Femur (tissue), 1 donor: ENCODE measurements around the gene OR2T35.
"Not testable (repeated sequence)": the region's sequence is repeated elsewhere in the genome, so short reads cannot be mapped to it uniquely, and the experiment has no call there.

ENCODE experiments used
- DNase-seq: peaks from one replicate; pipeline ENCODE4 v3.0.0-alpha.2; 2017

The OR2T35 gene, protein sequence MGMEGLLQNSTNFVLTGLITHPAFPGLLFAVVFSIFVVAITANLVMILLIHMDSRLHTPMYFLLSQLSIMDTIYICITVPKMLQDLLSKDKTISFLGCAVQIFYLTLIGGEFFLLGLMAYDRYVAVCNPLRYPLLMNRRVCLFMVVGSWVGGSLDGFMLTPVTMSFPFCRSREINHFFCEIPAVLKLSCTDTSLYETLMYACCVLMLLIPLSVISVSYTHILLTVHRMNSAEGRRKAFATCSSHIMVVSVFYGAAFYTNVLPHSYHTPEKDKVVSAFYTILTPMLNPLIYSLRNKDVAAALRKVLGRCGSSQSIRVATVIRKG

DNA sequence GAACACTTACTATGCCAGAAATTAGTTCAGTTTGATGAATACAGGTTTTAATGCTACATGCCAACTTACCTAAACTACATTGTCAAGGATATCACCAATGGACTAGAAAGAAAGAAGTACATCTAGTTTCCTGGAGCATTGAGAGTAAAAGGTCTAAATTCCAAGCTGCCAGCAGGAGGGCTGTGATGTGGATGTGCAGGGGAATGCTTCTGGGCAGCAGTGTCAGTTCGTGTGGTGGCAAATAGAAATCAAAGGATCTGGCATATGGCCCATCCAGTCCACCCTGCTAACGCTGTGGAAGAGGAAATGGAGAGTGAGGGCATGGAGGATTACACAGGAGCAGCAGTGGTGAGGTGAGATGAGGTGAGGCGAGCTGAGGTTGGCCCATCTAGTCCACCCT lies at the start of gene OR2T35:
Gene OR2T35, minus strand, starts transcription at position 101 of the 400 bp plus-strand sequence. CDS start 6,020 bp downstream, outside the sequence.
- DNase-seq: not testable (repeated sequence)

DNA sequence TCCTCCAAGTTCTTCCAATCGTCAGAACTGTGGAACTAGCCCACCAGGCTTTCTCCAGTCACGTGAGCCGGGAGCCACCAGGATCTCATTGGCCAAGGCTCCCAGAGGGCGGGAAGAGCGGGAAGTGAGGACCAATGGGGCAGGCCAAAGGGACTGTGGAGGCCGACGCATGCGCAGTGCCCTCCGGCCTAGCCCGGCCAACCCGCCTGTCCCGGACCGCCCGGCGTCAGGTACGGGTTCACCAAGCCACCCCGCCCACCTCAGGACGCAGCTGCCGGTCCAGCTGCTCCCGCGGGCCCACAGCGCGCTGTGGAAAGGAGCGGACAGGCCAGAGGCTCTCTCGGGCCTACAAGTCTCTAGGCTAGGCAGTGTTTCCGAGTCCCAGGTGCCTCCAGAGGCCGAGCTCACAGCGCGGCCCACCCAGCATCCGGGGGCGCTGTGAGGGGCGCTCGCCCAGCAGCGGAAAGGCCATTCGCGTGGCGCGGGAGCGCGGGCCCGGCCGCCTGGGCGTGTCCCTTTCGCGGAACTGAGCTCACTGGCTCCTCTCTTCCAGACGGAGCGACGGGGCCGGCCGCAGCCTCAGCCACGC lies 46.6 kb upstream of the OR2T35 start:
- DNase-seq: no peak

DNA sequence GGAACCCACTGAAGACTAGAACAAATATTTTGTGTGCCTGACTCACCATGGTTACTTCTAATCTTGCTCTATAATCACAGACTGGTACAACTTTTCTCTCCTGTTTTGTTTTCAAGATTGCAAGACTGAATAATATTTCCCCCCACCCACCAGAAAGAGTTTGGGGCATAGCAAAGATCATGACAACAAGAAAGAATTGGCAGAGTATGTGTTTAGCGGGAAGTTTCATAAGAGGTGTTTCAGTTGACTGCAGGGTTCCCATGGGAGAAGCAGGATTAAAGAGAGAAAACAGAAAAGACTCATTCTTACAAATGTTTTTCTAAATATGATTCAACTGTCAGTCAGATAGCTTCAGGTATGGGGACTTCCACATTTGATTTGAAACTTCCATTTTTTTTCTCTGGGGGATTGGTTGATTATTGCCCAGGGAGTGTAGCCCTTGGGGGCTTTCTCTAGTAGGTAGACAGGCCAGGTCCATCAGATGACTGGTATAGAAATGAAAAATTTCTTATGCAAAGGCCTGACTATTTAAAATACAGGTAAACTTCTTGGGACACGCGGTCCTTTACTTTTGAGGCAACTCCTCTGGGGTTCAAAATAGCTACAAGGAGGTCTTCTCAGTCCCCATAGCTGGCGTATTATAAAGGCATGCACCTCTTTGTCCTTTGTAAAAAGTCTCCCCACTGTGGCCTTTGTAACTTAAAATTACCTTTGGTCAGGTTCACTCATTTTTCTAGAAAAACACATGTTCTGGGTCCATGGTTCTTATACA lies 43.6 kb upstream of the OR2T35 start:
- no peak for DNase-seq

DNA sequence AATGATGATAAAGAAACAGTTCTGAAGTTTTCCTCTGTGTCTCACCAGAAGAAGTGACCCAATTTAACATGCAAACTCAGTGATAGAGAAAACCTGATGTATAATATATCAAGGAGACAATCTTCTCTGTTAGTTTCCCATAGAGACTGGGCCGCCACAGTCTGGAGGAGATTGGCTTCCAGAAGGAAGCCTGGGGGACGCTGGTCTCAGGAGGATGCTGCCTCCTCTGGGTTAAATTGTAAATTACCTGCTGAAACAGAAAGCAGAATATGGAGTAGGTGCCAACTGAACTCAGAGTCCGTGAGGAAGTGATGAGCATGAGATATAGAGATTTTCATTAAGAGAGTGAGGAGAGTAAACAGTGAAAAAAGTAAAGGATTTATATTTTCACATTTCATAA lies 41.7 kb upstream of the OR2T35 start:
- DNase-seq: no peak

DNA sequence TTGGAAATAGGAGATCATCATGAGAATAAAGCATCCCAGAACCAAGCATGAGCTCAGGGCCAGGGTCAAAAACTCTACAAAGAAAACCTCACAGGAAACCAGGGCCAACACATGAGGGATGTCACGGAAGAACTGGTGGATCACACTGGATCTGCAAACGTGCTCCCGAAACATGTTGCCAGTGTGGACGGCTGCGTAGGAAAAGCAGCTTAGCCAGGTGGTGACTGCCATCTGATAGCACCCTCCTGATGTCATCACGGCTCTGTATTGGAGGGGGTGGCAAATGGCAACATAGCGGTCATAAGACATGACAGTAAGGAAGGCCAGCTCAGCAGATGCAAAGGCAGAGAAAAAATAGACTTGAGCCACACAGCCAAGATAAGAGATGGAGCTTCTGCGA lies 36.6 kb upstream of the OR2T35 start:
- no peak for DNase-seq

DNA sequence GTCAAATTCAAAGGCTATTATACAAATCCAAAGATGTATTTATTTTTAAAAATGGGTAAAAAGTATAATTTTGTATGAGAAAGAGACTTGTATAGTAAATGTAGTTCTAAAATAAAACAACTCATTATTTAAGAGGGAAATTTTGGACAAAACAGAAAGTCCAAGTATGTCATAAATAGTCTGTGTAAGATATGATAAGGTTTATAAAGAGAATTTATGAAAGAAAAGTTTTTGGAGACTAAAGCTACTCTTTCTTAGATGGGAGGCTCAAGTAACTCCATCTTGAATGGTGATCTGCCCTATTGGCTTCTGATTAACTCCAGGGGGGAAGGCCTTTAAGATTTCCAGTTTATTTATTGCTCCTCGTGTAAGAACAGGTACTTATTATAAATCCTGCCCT lies 24.9 kb upstream of the OR2T35 start:
- no peak for DNase-seq

DNA sequence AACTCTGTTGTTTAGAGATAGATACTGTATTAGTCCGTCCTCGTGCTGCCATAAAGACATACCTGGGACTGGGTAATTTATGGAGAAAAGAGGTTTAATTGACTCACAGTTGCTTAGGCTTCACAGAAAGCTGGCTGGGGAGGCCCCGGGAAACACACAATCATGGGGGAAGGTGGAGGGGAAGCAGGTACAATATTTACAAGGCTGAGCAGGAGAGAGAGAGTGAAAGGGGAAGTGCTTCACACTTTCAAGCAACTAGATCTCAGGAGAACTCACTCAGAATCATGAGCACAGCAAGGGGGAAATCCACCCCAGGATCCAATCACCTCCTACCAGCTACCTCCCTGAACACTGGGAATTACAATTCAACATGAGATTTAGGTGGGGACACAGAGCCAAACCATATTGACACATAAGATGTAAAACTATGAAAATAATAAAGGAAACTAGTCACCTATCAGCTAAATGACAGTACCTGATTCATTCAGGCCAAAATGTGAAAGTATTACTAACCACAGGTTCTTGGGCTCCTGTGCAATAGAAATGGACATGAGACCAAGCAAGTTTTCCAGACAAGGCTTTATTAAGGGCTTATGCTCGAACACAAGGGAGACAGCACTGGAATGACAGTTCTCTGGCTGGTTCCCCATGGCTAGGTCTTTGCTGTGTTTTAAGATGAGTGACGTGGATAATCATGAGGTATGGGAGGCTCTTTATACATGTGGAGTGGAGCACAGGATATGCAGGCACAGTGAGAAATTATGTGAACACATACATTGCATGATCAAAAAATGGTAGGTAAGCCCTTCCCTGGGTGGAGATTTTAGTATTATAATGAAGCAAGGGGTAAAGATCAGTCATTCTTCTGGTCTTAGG lies 18.6 kb upstream of the OR2T35 start:
- not testable (repeated sequence) for DNase-seq

DNA sequence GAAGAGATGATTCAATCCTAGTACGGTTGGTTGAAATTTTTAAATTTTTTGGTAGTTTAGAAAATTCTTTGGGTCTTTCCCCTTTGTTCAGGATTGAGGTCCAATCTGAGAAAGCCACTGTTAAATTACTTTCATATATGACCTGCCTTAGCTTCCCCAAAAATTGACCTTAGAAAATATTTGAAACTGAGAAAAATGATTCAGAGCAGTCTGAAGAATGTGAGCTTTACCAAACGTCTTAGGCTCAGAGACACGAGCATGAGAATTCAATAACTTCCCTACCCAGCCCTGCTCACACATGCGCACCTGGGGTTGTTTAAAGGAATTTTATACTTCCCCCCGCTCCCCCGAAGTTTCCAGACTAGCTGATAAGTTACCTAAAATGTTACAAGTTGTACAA lies 11.7 kb upstream of the OR2T35 start:
- not testable (repeated sequence) for DNase-seq

DNA sequence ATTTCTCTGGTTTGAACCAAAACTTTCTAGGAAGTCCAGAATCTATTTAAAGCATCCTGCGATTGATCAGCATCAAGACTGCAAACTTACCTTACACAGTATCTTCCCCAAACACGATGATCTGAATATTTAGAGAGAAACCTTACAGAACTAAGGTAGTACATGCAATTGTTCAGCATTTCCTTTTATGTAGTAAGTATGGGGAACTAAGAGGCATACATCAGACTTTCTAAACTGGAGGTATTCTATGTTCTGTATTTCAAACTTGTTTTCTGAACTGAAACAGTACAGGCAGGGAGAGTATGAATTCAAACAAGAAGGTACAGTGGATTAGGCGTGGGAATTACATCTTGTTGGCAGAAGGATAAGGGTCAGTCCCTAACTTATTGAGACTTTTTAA lies 10.3 kb upstream of the OR2T35 start, which contains the start of gene OR2T27:
Gene OR2T27, minus strand, starts transcription at position 175 of the 400 bp plus-strand sequence. CDS start 4,644 bp downstream, outside the sequence.
- not testable (repeated sequence) for DNase-seq

DNA sequence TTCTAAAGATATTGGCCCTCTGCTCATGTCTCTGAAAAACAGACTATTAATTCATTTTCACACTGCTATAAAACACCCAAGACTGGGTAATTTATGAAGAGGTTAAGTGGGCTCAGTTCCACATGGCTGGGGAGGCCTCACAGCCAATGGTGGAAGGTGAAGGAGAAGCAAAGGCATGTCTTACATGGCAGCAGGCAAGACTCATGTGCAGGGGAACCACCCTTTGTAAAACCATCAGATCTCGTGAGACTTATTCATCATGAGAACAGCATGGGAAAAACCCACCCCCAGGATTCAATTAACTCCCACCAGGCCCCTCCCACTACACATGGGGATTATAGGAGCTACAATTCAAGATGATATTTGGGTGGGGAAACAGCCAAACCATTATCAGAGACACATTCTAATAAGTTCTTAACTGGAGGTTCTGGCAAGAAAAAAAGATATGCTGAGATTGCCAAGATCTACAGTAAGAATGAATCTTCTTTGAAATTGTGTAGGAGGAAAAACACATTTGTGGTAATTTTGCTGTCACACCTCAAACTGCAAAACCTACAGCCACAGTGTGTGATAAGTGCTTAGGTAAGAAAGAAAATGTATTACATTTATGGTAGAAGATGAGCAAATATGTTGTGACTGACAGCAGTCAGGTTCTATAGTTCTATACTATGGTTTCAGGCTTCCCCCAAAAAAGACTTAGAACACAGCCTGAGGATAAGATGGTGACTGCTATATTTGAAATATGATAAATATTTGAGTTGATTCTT lies 3.9 kb upstream of the OR2T35 start:
- DNase-seq: not testable (repeated sequence)

DNA sequence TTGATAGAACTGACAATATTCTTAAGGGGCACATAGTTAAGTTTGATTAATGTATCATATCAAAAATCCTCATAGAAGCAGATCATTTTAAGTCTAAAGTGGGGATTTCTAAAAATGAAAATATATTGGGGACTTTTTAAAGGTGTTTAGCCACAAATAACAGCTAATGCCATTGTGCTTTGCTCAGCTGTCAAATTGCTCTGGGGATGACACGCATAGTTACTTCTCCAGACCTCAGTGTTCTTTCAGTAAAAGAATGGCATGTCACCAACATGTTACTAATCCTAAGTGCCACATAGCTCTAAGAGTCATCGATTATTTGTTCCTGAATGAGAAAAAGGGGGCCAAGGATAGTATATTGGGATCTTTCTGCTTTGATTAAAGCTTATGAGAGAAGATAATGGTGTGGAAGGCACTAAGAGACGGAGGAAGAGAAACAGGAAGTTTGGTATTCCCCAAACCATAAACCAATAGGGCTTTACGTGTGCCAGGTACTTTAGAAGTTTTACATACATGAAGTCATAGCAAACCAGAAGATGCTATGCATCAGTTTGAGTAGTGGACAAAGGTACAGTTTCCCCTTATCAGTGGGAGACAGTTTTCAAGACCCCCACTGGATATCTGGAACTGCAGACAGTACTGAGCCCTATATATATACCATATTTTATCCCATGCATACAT lies 2.0 kb downstream of the OR2T35 start:
- DNase-seq: not testable (repeated sequence)

DNA sequence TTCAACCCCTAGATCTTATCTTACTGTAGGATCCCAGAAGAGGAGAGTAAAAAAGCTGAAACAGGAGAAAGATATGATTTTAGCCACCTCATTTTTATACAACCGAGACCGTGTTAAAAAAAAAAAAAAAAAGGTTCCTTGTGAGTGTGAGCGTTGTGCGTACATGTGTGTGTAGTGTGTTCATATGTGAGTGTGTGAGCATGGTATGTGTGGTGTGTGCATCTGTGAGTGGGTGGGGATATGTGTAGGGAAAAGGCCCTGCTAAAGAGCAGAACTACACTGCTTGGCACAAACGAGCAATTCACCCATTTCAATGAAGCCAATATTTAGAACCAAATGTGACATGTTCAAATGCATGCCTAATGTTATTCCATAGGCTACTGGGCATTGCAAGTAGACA lies 3.5 kb downstream of the OR2T35 start:
- not testable (repeated sequence) for DNase-seq

DNA sequence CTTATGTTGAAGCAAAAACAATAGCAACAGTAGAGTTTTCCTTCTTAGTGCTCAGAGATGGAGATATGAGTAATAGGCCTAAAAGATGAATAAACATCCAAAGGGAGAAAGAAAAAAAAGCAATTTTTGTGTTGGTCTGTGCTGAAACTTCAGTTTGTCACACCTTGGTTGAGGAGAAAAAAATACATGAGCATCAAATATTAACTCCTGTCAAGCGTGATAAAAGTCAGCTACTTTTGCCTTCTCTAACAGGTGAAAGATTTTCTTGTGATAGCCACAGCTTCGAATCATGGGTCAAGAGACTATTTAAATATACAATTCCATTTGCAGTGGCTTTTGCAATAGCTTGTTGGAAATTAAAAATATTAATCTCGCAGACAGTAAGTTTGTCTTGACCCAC lies 4.2 kb downstream of the OR2T35 start:
- DNase-seq: not testable (repeated sequence)

DNA sequence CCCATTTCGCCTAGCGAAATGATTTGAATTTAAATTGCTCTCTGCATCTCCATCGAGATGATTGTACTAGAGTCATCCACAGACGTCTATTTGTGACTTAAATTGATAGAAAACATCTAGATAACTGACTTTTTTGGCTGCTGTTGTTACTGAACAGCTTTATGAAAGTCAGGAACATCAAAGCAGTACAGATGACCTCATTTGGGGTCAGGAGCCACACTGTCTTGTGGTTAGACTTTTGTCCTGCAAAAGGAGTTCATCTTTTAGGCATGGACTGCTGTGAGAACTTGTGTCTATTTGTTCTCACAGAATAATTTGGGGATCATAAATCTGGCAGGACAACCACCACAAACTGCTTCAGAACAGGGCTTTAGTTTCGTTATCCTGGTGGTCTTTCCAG lies 5.4 kb downstream of the OR2T35 start:
- not testable (repeated sequence) for DNase-seq

DNA sequence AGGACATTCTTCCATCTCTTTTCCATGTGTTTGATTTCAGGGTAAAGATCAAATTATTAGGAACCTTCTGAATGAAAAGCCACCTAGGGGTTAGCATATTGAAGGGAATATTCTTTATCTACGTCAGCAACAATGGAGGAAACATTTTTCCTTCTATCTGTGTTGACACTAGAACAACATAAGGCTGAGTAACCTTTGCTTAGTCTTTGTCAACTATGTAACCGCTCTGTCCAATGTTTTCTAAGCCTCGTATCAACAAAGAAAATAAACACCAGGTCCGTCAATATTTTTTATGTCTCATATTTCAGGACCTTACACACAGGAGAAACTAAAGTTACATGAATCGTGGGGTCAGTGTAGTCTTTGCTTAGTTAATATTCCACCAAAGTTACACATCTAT lies 8.5 kb downstream of the OR2T35 start:
- DNase-seq: not testable (repeated sequence)

DNA sequence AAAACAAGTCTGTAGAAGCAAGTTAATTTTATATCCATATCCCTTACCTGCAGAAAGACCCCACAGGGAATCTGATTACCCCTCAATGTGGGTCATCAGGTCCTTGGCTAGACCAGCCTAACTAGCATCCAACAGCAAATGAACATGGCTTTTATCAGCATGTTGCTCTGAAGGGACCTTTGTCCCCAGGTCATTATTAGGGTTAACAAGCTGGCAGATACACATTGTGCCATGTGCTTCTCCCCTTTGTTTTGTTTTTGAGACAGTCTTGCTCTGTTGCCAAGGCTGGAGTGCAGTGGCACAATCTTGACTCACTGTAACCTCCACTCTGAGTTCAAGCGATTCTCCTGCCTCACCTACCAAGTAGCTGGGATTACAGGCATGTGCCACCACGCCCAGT lies 10.1 kb downstream of the OR2T35 start, which contains the start of gene OR2T11:
Gene OR2T11, minus strand, starts transcription at position 101 of the 400 bp plus-strand sequence. CDS start 7,963 bp downstream, outside the sequence.
- DNase-seq: not testable (repeated sequence)

DNA sequence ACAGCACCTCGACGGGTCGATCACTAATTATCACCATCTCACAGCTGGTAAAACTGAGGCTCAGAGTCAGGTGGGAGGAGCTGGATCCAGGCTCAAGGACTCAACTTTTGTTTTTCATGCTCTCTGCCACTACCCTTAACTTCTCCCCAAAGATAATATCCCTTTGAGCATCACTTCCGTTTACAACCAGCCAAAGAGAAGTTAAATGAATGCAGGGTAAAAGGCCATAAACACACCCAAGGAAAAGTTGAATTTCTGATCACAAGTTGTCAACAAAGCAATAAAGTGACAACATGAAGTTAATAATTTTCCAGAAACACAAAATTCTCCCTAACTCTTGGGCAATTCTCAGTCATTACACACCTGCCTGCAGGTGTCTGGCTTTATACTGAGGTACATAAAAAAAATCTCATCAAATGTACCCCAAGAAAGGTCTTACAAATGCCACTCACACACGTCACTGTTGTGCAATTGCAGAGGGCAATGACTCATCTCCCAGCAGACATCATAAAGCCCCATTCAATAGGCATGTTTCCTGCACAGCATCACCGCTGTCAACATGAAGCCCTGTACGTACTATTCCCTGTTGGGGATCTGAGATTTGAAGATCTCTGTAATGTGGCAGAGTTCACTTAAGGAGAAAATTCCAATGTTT lies 13.6 kb downstream of the OR2T35 start:
- DNase-seq: no peak

DNA sequence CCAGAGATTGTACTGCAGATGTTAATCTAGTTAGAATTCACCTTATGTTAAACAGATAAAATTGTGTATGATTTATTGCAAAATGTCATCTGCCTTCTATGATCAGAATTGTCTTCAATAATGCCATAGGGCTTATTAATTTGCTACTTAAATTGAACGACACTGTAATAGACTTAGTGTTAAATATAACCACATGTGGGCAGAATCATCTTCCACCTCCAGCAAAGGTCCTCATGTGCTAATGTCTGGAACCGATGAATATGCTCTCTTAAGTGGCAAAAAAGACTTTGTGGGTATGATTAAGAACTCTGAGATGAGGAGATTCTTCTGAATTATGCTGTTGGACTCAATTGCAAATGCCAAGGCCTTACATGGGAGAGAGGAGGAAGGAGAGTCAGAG lies 14.5 kb downstream of the OR2T35 start:
- DNase-seq: no peak

DNA sequence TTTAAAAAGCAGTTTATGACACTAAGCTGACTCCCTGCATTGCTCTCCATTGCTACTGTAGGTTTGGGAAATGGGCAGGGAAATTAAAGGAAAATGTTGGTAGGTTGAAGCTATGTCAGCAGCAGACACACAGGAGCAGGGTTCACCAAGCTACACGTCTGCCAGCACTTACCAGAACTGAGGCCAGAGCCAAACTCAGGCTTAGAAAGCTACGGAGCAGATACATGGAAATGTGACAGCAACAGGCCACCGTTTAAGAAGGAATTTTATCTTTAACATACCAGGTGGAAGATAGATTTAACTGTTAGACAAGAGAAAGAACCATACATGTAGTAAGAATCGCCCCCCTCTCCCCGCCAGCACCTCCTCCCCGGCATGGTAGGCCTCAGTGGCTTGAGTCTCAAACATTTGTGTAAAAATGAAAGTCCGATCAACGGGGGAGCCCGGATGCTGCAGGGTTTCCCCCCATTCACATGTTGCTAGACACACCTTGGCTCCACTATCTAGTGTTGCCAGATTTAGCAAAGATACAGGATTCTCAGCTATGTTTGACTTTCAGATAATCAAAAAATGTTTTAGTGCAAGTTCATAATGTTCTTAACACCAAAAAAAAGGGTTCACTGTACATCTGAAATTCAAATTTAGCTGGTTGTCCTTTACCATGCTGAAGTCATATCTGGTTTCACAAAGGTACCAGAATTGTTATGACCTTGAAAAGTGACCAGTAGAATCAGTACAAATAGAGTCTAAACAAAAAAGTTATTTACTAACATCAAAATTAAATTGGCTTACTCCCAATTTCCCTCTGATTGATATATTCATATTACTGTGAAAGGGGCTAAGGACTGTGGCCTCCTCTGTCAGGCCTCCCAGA lies 16.9 kb downstream of the OR2T35 start:
- no peak for DNase-seq
